Stomach (tissue), 9 donors: ENCODE data around the gene FOXO6. TPM values are rescaled to one million over a fixed set of nuclear protein-coding genes. Genes with fewer than 3 reads are reported as not detected.

Experiments used
- DNase-seq, 2 donors: peaks; one replicate each; pipeline versions ENCODE4 v3.0.0 to v3.0.0-alpha.2; 2013 to 2019
- H3K27ac ChIP-seq, 5 donors: fragments of 200-600 bp in 4 of 5; sonication (generic) in 4 of 5; one replicate each; pipeline ENCODE4 v1.5.1; 2013 to 2019; ENCODE audit warnings: mild to moderate bottlenecking in 1 of 5, moderate library complexity in 1 of 5
- H3K27me3 ChIP-seq, 3 donors: fragments of 200-600 bp; sonication (generic); one replicate each; pipeline ENCODE4 v1.5.1; 2017 to 2019; ENCODE audit warnings: mixed run types in 1 of 3
- H3K36me3 ChIP-seq, 4 donors: fragments of 200-600 bp; sonication (generic); 1 replicate in 3 of 4; 2 replicates in 1 of 4; pipeline ENCODE4 v1.5.1; 2016 to 2019
- H3K4me1 ChIP-seq, 4 donors: fragments of 200-600 bp; sonication (generic); one replicate each; pipeline ENCODE4 v1.5.1; 2016 to 2019
- H3K4me3 ChIP-seq, 4 donors: fragments of 200-600 bp; sonication (generic) in 3 of 4; one replicate each; pipeline ENCODE4 v1.5.1; 2016 to 2019; ENCODE audit warnings: mild to moderate bottlenecking in 1 of 4
- H3K9me3 ChIP-seq, 4 donors: fragments of 200-600 bp; sonication (generic); one replicate each; pipeline ENCODE4 v1.5.1; 2016 to 2019
- CTCF ChIP-seq, 7 experiments: fragments of 450-650 bp in 4 of 7; fragments of 200-600 bp in 3 of 7; sonication (generic) in 3 of 7; IDR thresholded peaks; one replicate each; pipeline ENCODE4 v1.5.1; 2016 to 2019; ENCODE audit warnings: antibody characterized with exemption in 7 of 7, control low read depth in 2 of 7, mild to moderate bottlenecking in 1 of 7
- EP300 ChIP-seq: sonication (generic); formaldehyde crosslinking; IDR thresholded peaks from one replicate; pipeline ENCODE4 v1.6.1; 2017; ENCODE audit warnings: antibody characterized with exemption
- POLR2A ChIP-seq, 4 donors: fragments of 450-650 bp; IDR thresholded peaks; one replicate each; pipeline ENCODE4 v1.6.1; 2016; ENCODE audit warnings: antibody characterized with exemption in 4 of 4, control low read depth in 2 of 4, mild to moderate bottlenecking in 1 of 4, moderate library complexity in 1 of 4
- POLR2AphosphoS5 ChIP-seq, 3 donors: sonication (generic); formaldehyde crosslinking; IDR thresholded peaks; one replicate each; pipeline ENCODE4 v1.6.1; 2016; ENCODE audit warnings: antibody characterized with exemption in 3 of 3
- WGBS, 5 donors: extraction: QIAGEN DNeasy Blood & Tissue Kit in 3 of 5; methylation state at CpG; one replicate each; pipeline versions ENCODE4 v1.1.5 to v1.1.7; 2013 to 2018; 5-methylcytosine and 5-hydroxymethylcytosine counted together
- intact Hi-C: fragments of 100-400 bp; cut with DNase I; formaldehyde crosslinking; loops from one replicate; pipeline ENCODE4 v1.15.1; 2023; ENCODE audit warnings: low total_unique reads
- polyA plus RNA-seq, 3 donors: library from polyadenylated mRNA; stranded (reverse); fragments of 200-250 nt; gene quantifications; one replicate each; pipeline ENCODE4 v1.2.3, GENCODE V29; 2013
- total RNA-seq, 5 donors: library from RNA; depleted of rRNA; stranded (reverse); fragments of >200 nt; gene quantifications; one replicate each; pipeline versions ENCODE4 v1.1.0 to v1.2.3, GENCODE V29; 2014 to 2016
- donor health status: healthy with polysubstance abuse.
- donor health status: Bipolar disorder and iron deficiency.
- donor health status: healthy.

The FOXO6 gene
- total and polyA plus RNA-seq, 8 donors: under 0.01 to 1.1 (median 0.60) TPM; not detected in 4

- TF ChIP-seq POLR2AphosphoS5 (IDR thresholded peaks at IDR 0.05) (no peak), POLR2A (IDR thresholded peaks at IDR 0.05) (no peak), CTCF (IDR thresholded peaks at IDR 0.05) (no peak), EP300 (no peak)
- peaks cover 0 to 54% (median 7%) of the 10 kb centered on the region in 3 donors for H3K27me3 ChIP-seq
- WGBS, 5 donors: 14 to 25% (median 19%) methylated on average over 36 to 45 of the region's 45 CpGs
- peak overlapping the region; percentile 57 to 64 (median 58) for H3K4me3 ChIP-seq
- intact Hi-C loops: no loop called here
- peak overlapping the region; percentile 93 to 98 (median 95) for H3K27ac ChIP-seq
- peaks cover 32 to 70% (median 60%) of the 10 kb centered on the region in 4 donors for H3K4me1 ChIP-seq
- H3K36me3 ChIP-seq: peaks cover 0 to under 1% (median under 1%) of the 10 kb centered on the region in 4 donors
- peak in 1 of 2 donors; percentile 81 for DNase-seq
- no peaks in the 10 kb centered on the region for H3K9me3 ChIP-seq
These were observed 22.0 kb downstream of the FOXO6 start for GRCh38 chr1:41383094-41383852.

GRCh38 chr1:41384579-41384978 is 23.3 kb downstream of the FOXO6 start:
- Histone ChIP-seq H3K9me3 (no peaks in the 10 kb centered on the region), H3K4me3 (no peak overlapping the region), H3K27me3 (peaks cover 0 to 54% (median 7%) of the 10 kb centered on the region in 3 donors), H3K4me1 (peaks cover 32 to 71% (median 61%) of the 10 kb centered on the region in 4 donors), H3K36me3 (no peaks in the 10 kb centered on the region), H3K27ac (no peak overlapping the region)
- intact Hi-C loops: no loop called here
- TF ChIP-seq CTCF (IDR thresholded peaks at IDR 0.05): no peak
- TF ChIP-seq POLR2A (IDR thresholded peaks at IDR 0.05): no peak
- TF ChIP-seq POLR2AphosphoS5 (IDR thresholded peaks at IDR 0.05): no peak
- no peak for TF ChIP-seq EP300
- DNase-seq: no peak

GRCh38 chr1:41385398-41386195 is 24.4 kb downstream of the FOXO6 start:
- WGBS, 5 donors: 63 to 68% (median 66%) methylated on average over 7 to 12 of the region's 12 CpGs
- no peak overlapping the region for H3K4me3 ChIP-seq
- TF ChIP-seq CTCF (IDR thresholded peaks at IDR 0.05): no peak
- no peak for TF ChIP-seq POLR2A (IDR thresholded peaks at IDR 0.05)
- no peak for TF ChIP-seq POLR2AphosphoS5 (IDR thresholded peaks at IDR 0.05)
- no peak for TF ChIP-seq EP300
- no peaks in the 10 kb centered on the region for H3K9me3 ChIP-seq
- DNase-seq: peak in 1 of 2 donors; percentile 46
- intact Hi-C loops: no loop called here
- H3K4me1 ChIP-seq: peaks cover 27 to 61% (median 52%) of the 10 kb centered on the region in 4 donors
- no peaks in the 10 kb centered on the region for H3K36me3 ChIP-seq
- H3K27me3 ChIP-seq: peaks cover 0 to 46% (median 7%) of the 10 kb centered on the region in 3 donors
- no peak overlapping the region for H3K27ac ChIP-seq

DNA sequence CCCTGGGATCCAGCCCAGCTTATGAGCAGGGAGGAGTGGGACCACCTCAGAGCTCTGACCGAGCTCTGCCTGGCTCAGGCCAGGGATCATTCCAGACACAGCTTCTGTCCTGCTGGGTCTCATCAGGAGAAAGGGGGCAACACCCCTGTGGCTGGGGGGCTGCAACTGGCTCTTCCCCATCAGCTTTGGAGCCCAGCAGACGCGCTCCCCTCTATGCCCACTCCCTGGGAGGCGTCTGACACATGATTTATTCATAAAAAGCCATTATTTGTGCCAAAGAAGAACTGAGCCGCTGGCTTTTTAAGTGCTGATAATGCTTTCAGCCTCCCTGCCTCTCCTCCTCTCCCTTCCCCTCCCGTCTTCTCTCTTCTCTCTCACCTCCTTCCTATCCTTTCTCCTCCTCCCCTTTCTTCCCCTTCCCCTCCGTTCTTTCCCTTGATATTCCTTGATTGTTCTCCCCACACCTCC is 25.0 kb downstream of the FOXO6 start:
- no peak overlapping the region for H3K4me3 ChIP-seq
- intact Hi-C loops: no loop called here
- peaks cover 21 to 55% (median 46%) of the 10 kb centered on the region in 4 donors for H3K4me1 ChIP-seq
- H3K27me3 ChIP-seq: peaks cover 0 to 40% (median 7%) of the 10 kb centered on the region in 3 donors
- peak in 1 of 2 donors; percentile 73 for DNase-seq
- H3K27ac ChIP-seq: no peak overlapping the region
- WGBS, 5 donors: 70 to 80% (median 75%) methylated on average over 6 to 7 of the region's 7 CpGs
- no peak for TF ChIP-seq EP300
- no peak for TF ChIP-seq POLR2AphosphoS5 (IDR thresholded peaks at IDR 0.05)
- TF ChIP-seq CTCF (IDR thresholded peaks at IDR 0.05): no peak
- no peak for TF ChIP-seq POLR2A (IDR thresholded peaks at IDR 0.05)
- no peaks in the 10 kb centered on the region for H3K9me3 ChIP-seq
- H3K36me3 ChIP-seq: no peaks in the 10 kb centered on the region
